Glomerular visceral epithelial cell (primary cell): ENCODE measurements around the gene HOXA5.

Experiments used
- DNase-seq: peaks from one replicate; pipeline ENCODE4 v3.0.0-alpha.2; 2016; ENCODE audit errors: extremely low spot score

HOXA5 gene

GRCh38 chr7:27148756-27149641, 5.5 kb upstream of the HOXA5 start:
- peak; percentile 45 for DNase-seq

- DNase-seq = peak; percentile 77
Measured at GRCh38 chr7:27148031-27148755, 4.7 kb upstream of the HOXA5 start.

- DNase-seq = peak; percentile 50
Measured at GRCh38 chr7:27147199-27148030, 3.9 kb upstream of the HOXA5 start, which contains the start of gene HOXA6. Gene HOXA6 (minus strand): TSS chr7:27147774. CDS start chr7:27147749, 25 bp downstream.

GRCh38 chr7:27146491-27147198, 3.2 kb upstream of the HOXA5 start:
- no peak for DNase-seq

GRCh38 chr7:27145914-27146412, 2.5 kb upstream of the HOXA5 start:
- DNase-seq = no peak

GRCh38 chr7:27145165-27145913, 1.9 kb upstream of the HOXA5 start:
- no peak for DNase-seq

GRCh38 chr7:27144781-27145164, 1.3 kb upstream of the HOXA5 start:
- DNase-seq = no peak

- DNase-seq = no peak
Measured at GRCh38 chr7:27143950-27144780, 684 bp upstream of the HOXA5 start.

GRCh38 chr7:27142580-27143022, 880 bp downstream of the HOXA5 start:
- no peak for DNase-seq

GRCh38 chr7:27141923-27142579, 1.4 kb downstream of the HOXA5 start:
- DNase-seq = peak; percentile 64

GRCh38 chr7:27141137-27141922, 2.2 kb downstream of the HOXA5 start:
- DNase-seq = no peak

- no peak for DNase-seq
Measured at GRCh38 chr7:27140126-27140857, 3.2 kb downstream of the HOXA5 start.

- DNase-seq = no peak
Measured at GRCh38 chr7:27139334-27140125, 4.0 kb downstream of the HOXA5 start.

- DNase-seq = no peak
Measured at GRCh38 chr7:27138985-27139333, 4.5 kb downstream of the HOXA5 start.

- no peak for DNase-seq
Measured at GRCh38 chr7:27138472-27138871, 5.0 kb downstream of the HOXA5 start.

- DNase-seq = no peak
Measured at GRCh38 chr7:27137640-27138315, 5.7 kb downstream of the HOXA5 start.
